ENCODE measurements around the gene APOO.

APOO gene

GRCh38 chrX:23802431-23802830 is 105.3 kb downstream of the APOO start:
- TF ChIP-seq CTCF (conservative IDR thresholded peaks at IDR 0.05; ENCODE audit: low read depth, low read length), result no peak
- no peak for DNase-seq (ENCODE audit: low read depth)
- no peak overlapping the region for H3K4me3 ChIP-seq (ENCODE audit: low read length)

- DNase-seq (ENCODE audit: low read depth), result no peak
- H3K4me3 ChIP-seq (ENCODE audit: low read length), result no peak overlapping the region
- TF ChIP-seq CTCF (conservative IDR thresholded peaks at IDR 0.05; ENCODE audit: low read depth, low read length), result no peak
Measured at GRCh38 chrX:23799469-23800065, 108.2 kb downstream of the APOO start.

GRCh38 chrX:23797371-23798128 is 110.2 kb downstream of the APOO start:
- H3K4me3 ChIP-seq (ENCODE audit: low read length), result no peak overlapping the region
- no peak for TF ChIP-seq CTCF (conservative IDR thresholded peaks at IDR 0.05; ENCODE audit: low read depth, low read length)
- no peak for DNase-seq (ENCODE audit: low read depth)

- TF ChIP-seq CTCF (conservative IDR thresholded peaks at IDR 0.05; ENCODE audit: low read depth, low read length), result no peak
- H3K4me3 ChIP-seq (ENCODE audit: low read length), result no peak overlapping the region
- no peak for DNase-seq (ENCODE audit: low read depth)
Measured at GRCh38 chrX:23795221-23795620, 112.5 kb downstream of the APOO start.

GRCh38 chrX:23792861-23793553 is 114.7 kb downstream of the APOO start:
- DNase-seq (ENCODE audit: low read depth), result no peak
- no peak overlapping the region for H3K4me3 ChIP-seq (ENCODE audit: low read length)
- no peak for TF ChIP-seq CTCF (conservative IDR thresholded peaks at IDR 0.05; ENCODE audit: low read depth, low read length)

- no peak for TF ChIP-seq CTCF (conservative IDR thresholded peaks at IDR 0.05; ENCODE audit: low read depth, low read length)
- DNase-seq (ENCODE audit: low read depth), result no peak
- H3K4me3 ChIP-seq (ENCODE audit: low read length), result no peak overlapping the region
Measured at GRCh38 chrX:23790155-23790497, 117.6 kb downstream of the APOO start.

Measured in retinal pigment epithelial cell (primary cell).